Superior temporal gyrus (tissue), 1 donor: ENCODE results near the gene PTPRJ.
"Not testable (repeated sequence)": the region's sequence is repeated elsewhere in the genome, so short reads cannot be mapped to it uniquely, and the experiment has no call there.

Experiments used
- DNase-seq: peaks from one replicate; pipeline ENCODE4 v3.0.0-alpha.2; 2016; ENCODE audit errors: extremely low spot score

Gene PTPRJ

DNA sequence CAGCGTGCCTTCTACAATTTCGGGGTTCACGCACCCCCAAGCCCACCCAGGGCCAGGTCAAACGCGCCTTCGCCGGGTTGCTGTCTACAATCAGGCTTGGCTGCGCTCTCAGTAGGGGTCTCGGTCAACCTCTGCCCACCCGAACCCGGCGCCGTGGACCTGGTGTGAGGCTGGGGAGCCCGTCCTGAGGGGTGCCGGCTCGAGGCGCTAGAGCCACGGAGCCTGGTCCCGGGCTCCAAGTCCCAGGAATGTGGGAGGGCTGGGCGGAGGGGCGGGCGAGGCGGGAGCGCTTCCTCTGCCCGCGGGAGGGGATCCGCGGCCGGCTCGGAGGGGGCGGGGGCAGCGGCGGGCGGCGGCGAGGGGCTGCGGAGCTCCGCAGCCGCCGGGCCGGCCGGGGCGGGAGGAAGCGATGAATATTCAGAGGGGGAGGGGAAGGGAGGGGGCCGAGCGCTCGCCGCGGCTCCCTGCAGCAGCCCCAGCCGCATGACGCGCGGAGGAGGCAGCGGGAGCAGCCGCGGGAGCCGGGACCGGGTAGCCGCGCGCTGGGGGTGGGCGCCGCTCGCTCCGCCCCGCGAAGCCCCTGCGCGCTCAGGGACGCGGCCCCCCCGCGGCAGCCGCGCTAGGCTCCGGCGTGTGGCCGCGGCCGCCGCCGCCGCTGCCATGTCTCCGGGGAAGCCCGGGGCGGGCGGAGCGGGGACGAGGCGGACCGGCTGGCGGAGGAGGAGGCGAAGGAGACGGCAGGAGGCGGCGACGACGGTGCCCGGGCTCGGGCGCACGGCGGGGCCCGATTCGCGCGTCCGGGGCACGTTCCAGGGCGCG lies at the start of gene PTPRJ:
Gene PTPRJ, plus strand, starts transcription at position 472 of the 819 bp plus-strand sequence. CDS start 354 bp downstream, outside the sequence.
- no peak for DNase-seq

DNA sequence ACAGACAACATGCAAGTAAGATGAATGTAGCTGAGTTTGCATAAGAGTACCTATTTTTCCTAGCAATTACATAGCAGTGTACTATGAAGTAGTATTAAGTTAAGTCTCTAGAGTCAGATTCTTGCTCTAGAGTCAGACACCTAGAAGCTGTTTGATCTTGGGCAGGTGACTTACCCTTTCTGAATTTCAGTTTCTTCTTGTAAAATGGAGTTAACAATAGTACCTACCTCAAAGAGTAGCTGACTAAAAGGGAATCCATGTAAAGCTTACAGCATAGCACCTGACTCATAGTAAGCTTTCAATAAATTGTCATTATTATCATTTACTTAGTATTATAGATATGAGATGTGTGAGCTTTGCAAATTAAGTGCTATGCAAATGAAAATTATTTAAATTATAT lies 47.8 kb upstream of the PTPRJ start:
- DNase-seq = no peak

DNA sequence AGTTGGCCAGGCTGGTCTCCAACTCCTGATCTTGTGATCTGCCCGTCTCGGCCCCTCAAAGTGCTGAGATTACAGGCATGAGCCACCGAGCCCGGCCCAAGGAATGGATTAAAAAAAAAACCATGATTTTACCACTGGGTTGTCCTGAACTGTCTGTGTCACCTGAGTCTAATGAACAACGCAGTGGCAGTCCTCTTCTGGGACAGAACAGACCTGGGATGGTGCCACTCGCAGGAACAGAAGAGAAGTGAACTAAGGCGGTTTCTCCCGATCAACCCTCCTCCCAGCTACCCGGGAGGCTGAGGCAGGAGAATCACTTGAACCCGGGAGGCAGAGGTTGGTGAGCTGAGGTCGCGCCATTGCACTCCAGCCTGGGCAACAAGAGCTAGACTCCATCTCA lies 46.6 kb upstream of the PTPRJ start:
- DNase-seq = not testable (repeated sequence)

DNA sequence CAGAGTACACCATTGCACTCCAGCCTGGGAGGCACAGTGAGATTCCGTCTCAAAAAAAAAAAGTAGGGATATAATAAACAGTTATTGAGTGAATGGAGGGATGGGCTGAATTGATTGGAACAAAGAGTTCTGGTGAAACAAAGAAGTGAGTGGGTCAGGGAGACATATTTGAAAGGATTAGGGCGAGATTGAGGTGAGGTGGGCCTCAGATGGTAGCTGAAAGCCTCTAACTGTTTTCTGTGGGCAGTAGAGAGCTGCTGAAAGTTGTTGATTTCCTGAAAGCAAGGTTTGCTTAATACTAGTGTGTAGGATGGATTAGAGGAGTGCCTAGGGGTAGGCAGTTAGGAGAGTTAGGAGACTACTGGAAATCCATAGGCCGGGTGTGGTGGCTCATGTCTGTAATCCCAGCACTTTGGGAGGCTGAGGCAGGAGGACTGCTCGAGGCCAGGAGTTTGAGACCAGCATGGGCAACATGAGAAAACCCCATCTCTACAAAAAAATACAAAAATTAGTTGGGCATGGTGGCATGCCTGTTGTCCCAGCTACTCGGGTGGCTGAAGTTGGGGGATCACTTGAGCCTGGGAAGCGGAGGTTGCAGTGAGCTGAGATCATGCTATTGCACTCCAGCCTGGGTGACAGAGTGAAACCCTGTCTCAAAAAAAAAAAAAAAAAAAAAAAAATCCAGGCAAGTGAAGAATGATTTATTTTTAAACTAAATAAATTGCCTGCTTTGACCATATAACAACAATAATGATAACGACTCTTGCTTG lies 41.4 kb upstream of the PTPRJ start:
- DNase-seq = no peak

DNA sequence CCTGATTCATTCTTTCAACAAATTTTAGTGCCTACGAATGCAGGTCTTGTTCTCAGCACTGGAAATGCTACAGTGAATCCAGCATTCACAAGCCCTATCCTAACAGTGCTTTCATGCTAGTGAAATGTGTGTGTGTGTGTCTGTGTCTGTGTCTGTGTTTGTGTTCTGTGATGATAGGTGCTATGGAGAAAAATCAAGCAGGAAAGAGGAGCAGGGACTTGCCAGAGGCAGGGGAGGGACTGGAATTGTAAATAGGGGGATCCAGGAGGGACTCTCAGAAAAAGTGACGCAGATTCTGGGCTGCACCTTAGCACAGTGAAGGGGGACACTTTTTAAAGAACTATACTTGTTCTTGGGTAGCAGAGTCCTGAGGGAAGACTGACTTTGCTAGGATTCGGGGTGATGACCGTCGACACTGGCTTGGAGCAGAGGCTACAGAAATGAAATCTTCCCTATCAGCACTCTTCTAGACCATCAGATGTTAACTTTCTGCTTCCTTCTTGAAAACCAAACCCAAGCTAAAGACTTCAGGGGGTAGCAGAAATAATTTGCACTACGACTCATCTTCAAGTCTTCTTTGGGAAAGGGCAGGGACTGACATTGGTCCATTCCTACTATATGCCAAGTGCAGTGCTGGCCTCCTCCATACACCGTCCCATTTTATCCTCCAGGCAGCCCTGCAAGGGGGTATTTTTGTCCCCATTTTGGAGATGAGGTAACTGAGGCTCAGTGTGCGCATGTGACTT lies 39.3 kb upstream of the PTPRJ start:
- DNase-seq = no peak

DNA sequence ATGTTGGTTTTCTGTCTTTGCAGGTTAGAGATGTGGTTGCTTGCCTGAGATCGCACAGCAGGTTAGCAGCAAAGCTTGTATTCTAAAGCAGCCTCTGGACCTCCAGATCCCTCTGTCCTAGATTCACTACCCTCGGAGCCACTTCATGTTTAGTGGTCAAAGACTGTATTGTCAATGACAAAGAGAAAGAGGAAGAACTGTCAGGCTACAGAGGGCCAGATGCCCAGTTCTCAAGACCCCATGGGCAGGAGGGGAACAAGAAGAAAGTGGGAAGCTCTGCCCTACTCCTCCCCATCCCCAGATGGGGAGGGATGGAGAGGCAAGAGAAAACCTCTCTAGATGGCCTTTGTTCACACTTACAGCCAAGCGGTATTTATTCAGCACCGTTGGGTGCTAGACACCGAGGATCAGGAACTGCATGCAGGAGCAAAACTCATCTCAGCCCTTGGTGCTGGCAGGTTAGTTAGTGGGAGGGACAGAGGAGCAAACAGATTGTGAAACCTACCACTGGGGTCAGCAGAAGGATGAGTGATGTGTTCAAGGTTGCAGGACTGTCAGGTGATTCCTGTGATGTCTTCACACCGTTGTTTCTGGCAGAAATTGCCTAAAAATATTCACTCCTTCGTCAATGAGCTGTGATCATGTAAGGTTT lies 38.3 kb upstream of the PTPRJ start:
- DNase-seq = no peak

DNA sequence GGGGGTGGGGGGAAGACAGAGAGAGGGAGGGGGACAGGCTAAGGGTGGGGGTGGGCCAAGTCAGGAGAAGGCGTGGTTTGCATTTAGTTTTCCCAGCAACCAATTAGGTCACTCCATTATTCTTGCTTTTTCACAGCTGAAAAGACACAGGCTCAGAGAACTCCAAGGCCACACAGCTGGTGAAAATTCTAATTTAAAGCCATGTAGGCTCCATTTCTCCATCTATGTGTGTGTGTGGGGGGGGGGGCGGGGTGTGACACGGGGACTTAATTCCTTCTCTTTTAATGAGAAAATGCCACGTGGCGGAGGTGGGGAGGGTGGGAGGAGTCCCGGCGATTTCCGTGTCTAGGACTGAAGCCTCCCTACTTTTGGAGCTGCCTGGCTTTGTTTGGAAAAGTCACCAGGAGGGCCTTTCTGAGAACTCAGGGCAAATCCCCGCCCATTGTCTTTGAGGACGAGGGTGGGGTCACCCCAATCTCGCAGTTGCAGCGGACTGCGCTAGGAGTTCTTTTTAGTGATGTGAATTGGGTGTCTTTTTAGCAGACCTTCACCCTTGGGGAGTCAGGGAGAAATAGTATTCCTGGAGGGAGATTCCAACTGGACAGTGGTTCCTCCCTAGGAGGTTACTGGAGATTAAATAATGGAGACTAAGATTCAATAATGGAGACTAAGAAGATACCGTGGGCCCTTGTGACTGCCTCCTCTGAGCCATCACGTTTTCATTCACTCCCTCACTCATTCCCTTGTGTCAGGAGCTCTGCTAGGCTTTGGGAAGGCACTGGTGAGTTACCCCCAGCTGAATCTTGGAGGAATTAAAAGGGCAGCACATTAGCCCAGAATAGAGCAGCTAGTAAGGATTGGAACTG lies 36.4 kb upstream of the PTPRJ start:
- no peak for DNase-seq

DNA sequence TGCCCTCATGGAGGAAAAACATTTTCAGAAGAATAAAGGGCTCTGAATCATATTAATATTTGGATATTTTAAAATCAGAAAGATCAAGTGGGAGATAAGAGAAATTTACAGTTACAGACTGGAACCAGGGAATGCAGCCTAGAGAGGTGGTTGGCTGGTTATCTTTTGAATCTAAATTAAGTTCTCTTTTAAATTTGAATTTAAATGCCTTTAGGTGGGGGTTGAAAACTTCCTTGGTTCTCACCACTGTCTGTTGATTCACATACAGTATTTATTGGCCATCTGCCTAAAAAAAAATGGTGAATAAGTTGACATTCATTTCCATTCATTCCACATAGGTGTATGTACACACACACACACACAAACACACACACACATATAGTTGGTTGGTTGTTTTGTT lies 35.7 kb upstream of the PTPRJ start:
- no peak for DNase-seq

DNA sequence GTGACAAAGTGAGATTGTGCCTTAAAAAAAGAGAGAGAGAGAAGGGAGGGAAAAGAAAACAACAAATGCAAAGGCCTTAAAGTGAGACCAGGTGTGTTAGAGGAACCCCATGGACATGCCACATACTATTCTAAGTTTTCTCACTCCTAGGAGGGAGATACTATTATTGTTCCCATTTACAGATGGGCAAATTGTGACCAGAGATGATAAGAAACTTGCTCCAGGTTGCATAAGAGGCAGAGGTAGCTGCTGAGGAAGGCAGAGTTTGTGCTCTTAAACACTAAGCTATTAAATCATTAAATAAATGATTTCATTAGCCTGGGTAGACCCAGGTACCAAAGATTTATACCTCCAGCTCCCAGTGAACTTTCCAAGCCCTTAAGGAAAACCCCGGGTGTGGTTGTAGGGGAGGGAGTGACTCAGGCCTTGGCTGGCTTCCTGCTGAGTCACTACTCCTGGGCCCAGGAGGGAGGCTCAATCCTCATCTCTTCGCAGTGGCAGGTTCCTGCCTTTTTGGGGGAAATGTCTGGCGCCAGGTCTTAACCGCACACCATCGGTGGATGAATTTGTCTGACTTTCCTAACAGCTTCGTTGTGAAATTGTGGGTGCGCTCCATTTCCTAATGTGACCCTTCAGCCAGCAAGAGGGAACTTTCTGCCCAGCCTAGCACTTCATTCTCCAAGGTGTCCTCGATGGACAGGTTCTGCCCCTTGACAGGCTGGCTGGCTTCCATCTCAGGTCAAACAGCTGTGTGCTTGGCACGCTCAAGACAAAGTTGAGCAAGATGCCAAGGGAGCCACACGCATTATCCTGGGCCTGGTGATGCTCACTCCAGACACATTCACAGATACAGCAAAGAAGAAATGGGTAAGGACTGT lies 33.4 kb upstream of the PTPRJ start:
- no peak for DNase-seq

DNA sequence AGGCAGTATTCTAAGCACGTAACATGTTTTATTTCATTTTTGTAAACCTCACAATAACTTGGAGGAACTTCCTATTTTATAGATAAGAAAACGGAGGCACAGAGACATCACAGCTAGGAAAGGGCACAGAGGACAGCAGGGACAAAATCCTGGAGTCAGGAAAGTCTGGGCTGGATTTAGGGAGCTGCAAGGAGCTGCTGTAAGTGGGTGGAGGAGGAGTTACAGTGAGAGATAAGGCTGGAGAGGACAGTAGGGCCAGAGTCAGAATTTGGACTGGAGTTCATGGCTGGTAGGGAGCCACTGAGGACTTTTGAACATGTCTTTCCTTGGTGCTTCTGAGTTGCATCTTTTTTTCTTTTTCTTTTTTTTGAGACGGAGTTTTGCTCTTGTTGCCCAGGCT lies 32.2 kb upstream of the PTPRJ start:
- no peak for DNase-seq

DNA sequence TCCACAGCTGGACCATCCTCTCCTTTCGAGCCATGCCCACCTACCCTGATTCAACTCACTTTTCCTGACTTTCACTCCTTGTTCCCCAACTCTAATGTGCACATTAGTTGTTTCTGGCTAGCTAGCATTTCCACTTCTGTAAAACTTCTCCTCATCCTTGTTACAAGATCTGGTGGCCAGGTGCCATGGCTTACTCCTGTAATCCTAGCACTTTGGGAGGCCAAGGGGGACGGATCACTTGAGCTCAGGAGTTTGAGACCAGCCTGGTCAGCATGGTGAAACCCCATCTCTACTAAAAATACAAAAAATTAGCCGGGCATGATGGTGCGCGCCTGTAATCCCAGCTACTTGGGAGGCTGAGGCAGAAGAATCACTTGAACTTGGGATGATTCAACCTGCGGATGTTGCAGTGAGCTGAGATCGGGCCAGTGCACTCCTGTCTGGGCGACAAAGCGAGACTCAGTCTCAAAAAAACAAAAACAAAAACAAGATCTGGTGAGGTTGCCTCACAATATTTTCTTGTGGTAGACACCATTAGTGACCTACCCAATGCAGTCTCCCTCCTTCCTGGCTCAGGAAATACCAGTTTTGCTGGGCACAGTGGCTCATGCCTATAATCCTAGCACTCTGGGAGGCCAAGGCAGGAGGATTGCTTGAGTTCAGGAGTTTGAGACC lies 31.2 kb upstream of the PTPRJ start:
- DNase-seq = not testable (repeated sequence)

DNA sequence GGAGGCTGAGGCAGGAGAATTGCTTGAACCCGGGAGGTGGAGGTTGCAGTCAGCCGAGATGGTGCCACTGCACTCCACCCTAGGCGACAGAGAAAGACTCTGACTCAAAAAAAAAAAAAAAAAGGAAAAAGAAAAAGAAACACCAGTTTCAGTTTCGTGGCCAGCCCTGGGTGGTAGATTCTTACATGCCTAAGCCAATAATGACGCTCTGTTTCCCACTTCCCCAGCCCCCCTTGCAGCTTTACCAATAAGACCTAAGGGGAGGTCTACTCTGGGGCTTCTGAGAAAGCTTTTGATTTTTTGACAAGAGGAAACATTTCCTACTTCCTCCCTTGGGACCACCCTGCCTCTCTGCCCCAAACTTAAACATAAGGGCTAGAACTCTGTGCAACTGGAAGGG lies 30.0 kb upstream of the PTPRJ start:
- no peak for DNase-seq

DNA sequence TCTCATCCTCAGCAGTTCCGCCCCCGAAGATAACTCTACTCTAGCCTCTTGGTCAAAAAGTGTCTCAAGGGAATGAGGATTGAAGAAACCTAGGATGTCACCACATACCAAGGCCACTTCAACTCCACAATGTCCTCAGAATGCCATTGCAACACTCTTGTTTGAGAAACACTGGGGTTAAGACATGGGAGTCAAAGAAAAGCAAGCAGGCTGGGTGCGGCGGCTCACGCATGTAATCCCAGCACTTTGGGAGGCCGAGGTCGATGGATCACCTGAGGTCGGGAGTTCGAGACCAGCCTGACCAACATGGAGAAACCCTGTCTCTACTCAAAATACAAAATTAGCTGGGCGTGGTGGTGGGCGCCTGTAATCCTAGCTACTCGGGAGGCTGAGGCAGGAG lies 28.9 kb upstream of the PTPRJ start:
- not testable (repeated sequence) for DNase-seq

DNA sequence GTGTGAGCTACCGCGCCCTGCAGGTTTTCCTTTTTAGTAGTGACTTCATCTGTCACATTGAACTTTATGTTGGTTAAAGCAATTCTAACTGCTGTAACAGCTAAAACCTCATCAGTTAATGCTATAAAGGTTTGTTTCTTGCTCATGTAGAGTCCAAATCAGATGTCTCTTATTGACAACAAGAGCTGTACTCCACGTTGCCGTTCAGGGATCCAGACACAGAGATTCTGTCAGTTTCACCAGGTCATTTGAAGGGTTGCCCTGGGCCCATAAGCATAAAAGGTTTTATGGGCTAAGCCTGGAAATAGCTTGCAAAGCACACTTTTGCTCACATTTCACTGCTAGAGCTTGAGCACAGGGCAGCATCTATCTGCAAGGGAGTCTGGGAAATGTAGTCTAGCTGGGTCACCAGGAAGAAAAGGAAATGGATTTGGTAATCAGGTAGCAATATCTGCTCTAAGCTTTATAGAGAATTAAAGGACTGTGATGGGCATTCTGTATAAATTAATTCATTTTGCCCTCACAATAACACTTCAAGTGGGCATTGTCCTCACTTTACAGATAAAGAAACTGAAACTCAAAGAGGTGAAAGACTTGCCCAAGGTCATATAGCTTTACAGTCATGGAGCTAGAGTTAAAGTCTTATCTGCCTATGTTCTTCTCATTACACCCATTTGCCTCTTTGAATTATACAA lies 25.2 kb upstream of the PTPRJ start:
- no peak for DNase-seq

DNA sequence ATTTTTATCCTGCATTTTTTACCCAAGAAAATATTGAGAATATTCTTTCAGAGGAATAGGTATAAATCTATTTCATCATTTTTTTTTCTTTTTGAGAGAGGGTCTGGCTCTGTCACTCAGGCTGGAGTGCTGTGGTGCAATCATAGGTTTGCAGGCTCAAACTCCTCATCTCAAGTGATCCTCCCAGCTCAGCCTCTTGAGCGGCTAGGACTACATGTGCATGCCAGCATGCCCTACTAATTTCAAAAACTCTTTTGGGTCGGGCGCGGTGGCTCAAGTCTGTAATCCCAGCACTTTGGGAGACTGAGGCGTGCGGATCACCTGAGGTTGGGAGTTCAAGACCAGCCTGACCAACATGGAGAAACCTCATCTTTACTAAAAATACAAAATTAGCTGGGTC lies 20.3 kb upstream of the PTPRJ start:
- no peak for DNase-seq

DNA sequence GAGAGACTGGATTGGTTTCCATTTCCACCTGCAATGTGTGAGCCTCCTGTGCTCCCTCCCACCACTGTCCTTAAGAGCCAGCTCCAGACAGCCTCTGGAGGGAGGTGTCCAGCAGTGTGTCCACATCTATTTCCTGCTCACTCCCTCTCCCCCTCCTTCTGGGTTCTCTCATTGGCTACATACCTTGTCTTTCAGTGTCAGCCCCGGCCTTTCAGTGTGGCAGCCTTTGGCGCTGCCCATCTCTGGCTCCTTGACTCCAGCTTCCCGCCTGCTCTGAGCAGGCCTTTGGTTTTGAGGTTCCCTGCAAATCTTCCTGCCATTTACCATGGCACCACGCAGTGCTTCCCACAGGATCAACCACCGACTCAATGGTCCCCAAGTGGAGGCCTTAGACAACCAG lies 19.0 kb upstream of the PTPRJ start:
- DNase-seq = no peak

DNA sequence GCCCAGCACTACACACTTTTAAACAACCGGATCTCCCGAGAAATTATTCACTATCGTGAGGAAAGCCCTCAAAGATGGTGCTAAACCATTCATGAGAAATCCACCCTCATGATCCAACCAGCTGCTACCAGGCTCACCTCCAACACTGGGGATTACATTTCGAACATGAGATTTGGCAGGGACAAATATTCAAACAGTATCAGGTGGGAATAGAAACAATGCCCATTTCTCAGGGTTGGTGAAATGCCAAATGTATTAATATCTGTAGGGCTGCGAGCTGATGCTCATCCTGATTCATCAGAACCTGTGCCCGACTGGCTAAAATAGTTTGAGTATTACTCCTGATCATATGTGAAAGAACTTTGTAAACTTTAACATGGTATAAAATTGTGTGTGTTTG lies 15.8 kb upstream of the PTPRJ start:
- DNase-seq = no peak

DNA sequence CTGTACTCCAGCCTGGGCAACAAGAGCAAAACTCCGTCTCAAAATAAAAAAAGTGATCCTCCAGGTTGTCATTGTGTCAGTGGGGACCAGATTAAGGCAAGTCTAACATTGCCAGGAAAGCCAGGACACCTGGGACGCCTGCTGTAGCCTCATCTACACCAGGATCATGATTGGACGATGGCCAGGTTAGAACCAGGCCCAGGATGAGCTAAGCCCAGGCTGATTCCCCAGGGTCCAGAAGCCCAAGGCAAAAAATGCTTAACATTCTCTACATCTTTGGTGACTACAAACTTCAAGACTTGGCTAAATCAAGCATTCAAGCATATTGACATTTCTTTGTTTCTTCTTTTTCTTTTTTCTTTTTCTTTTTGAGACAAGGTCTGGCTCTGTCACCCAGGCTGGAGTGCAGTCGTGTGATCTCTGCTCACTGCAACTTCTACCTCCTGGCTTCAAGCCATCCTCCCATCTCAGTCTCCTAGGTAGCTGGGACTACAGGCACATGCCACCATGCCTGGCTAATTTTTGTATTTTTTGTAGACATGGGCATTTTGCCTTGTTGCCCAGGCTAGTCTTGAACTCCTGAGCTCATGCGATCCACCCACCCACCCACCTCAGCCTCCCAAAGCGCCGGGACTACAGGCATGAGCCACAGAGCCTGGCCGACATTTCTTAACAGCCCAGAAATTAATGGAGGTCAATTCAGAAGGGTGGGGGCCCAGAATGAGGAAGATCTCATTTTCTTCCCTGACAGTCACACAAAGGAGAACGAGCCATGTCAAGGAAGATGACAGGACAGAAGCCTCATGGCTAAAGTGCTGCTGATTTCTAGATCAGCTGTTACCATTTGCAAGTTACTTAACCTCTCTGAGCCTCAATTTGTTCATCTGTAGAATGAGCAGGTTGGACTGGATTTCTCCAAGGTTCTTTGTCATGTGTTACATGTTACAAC lies 12.5 kb upstream of the PTPRJ start:
- DNase-seq = no peak
